ENCODE results near the gene CYP3A7. TPM values are rescaled to one million over a fixed set of nuclear protein-coding genes. Genes with fewer than 3 reads are reported as not detected.
"Not testable (repeated sequence)": the region's sequence is repeated elsewhere in the genome, so short reads cannot be mapped to it uniquely, and the experiment has no call there.

CYP3A7 gene
- total and polyA plus RNA-seq, 7 experiments from 2014 or later = 0.08 TPM; not detected in 6

GRCh38 chr7:99736667-99737066, 1.7 kb upstream of the CYP3A7 start:
- H3K4me1 ChIP-seq (ENCODE audit: control insufficient read depth in 2 of 2, insufficient read depth in 2 of 2, low read length in 2 of 2); H3K9me3 Mint-ChIP-seq; ATAC-seq; H3K4me3 ChIP-seq (ENCODE audit: low read length); H3K27ac Mint-ChIP-seq; CTCF ChIA-PET; H3K27me3 ChIP-seq (ENCODE audit: control insufficient read depth in 2 of 2, insufficient read depth in 2 of 2, low read length in 2 of 2); DNase-seq; H3K9me3 ChIP-seq (ENCODE audit: control insufficient read depth in 2 of 3, low read length in 3 of 3); H3K27me3 Mint-ChIP-seq; H3K36me3 ChIP-seq (ENCODE audit: control insufficient read depth in 2 of 3, insufficient read depth in 3 of 3, low read length in 3 of 3); H3K27ac ChIP-seq (ENCODE audit: low read depth, low read length); intact Hi-C loops (cut with micrococcal nuclease); H3K4me3 Mint-ChIP-seq; POLR2A ChIA-PET: not testable (repeated sequence)
- Mint-ChIP-seq H3K36me3 (peaks cover 4 to 26% (median 22%) of the 10 kb centered on the region in 5 donors), H3K4me1 (peaks cover 0 to 11% (median 0%) of the 10 kb centered on the region in 7 donors)

GRCh38 chr7:99733448-99733847, 1.5 kb downstream of the CYP3A7 start:
- H3K27me3 Mint-ChIP-seq = no peaks in the 10 kb centered on the region
- H3K4me3 Mint-ChIP-seq = no peak overlapping the region
- H3K4me1 Mint-ChIP-seq = peaks cover 0 to 5% (median 0%) of the 10 kb centered on the region in 7 donors
- ATAC-seq = no peak
- no peaks in the 10 kb centered on the region for H3K9me3 ChIP-seq (ENCODE audit: control insufficient read depth in 2 of 3, low read length in 3 of 3)
- H3K27ac ChIP-seq (ENCODE audit: low read depth, low read length) = no peak overlapping the region
- H3K4me1 ChIP-seq (ENCODE audit: control insufficient read depth in 2 of 2, insufficient read depth in 2 of 2, low read length in 2 of 2) = no peaks in the 10 kb centered on the region
- H3K27ac Mint-ChIP-seq = no peak overlapping the region
- CTCF ChIA-PET = interaction anchor here (0.6 kb wide), 1 partner anchor 15 kb away, joined by 3 read pairs; no protein-coding TSS in a partner anchor
- H3K36me3 Mint-ChIP-seq = peaks cover 4 to 13% (median 4%) of the 10 kb centered on the region in 5 donors
- peaks cover 0 to 3% (median 0%) of the 10 kb centered on the region in 11 donors for H3K9me3 Mint-ChIP-seq
- H3K36me3 ChIP-seq (ENCODE audit: control insufficient read depth in 2 of 3, insufficient read depth in 3 of 3, low read length in 3 of 3) = no peaks in the 10 kb centered on the region
- peak in 1 of 9 donors; percentile 4 for DNase-seq
- POLR2A ChIA-PET = no interaction called here
- intact Hi-C loops (cut with micrococcal nuclease) = loop anchor here in 1 of 2 donors (2.0 kb wide), 1 partner anchor 257 kb away; no protein-coding TSS in a partner anchor
- H3K27me3 ChIP-seq (ENCODE audit: control insufficient read depth in 2 of 2, insufficient read depth in 2 of 2, low read length in 2 of 2) = no peaks in the 10 kb centered on the region
- no peak overlapping the region for H3K4me3 ChIP-seq (ENCODE audit: low read length)

DNA sequence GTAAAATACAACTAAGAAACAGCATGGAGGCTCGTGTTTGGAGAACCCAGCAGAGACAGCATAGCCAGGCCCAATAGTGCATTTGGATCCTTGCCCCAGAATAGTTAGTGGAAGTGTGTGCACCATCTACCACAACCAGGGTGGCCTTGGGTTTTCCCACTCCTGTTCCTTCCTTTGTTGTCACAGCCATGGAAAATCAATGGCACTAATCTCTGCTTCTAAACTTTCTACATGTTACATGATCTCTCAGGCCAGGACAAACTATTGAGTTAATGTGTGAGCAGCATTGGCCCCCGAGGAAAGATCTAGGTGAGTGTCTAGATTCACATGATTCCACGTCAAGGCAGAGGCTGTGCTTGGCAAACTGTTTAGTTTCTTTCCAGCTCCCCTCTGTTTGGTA, 2.0 kb downstream of the CYP3A7 start:
- no peak overlapping the region for H3K27ac ChIP-seq (ENCODE audit: low read depth, low read length)
- no peak overlapping the region for H3K27ac Mint-ChIP-seq
- ATAC-seq (no peak), DNase-seq (no peak)
- intact Hi-C loops (cut with micrococcal nuclease) = loop anchor here in 1 of 2 donors (2.0 kb wide), 1 partner anchor 258 kb away; no protein-coding TSS in a partner anchor
- no peaks in the 10 kb centered on the region for H3K9me3 ChIP-seq (ENCODE audit: control insufficient read depth in 2 of 3, low read length in 3 of 3)
- CTCF ChIA-PET = interaction anchor here (0.6 kb wide), 1 partner anchor 15 kb away, joined by 3 read pairs; no protein-coding TSS in a partner anchor
- no peaks in the 10 kb centered on the region for H3K27me3 Mint-ChIP-seq
- no peaks in the 10 kb centered on the region for H3K4me1 ChIP-seq (ENCODE audit: control insufficient read depth in 2 of 2, insufficient read depth in 2 of 2, low read length in 2 of 2)
- POLR2A ChIA-PET = no interaction called here
- no peaks in the 10 kb centered on the region for H3K36me3 ChIP-seq (ENCODE audit: control insufficient read depth in 2 of 3, insufficient read depth in 3 of 3, low read length in 3 of 3)
- H3K4me1 Mint-ChIP-seq = peaks cover 0 to 5% (median 0%) of the 10 kb centered on the region in 7 donors
- peaks cover 0 to 3% (median 0%) of the 10 kb centered on the region in 11 donors for H3K9me3 Mint-ChIP-seq
- no peak overlapping the region for H3K4me3 Mint-ChIP-seq
- no peak overlapping the region for H3K4me3 ChIP-seq (ENCODE audit: low read length)
- H3K27me3 ChIP-seq (ENCODE audit: control insufficient read depth in 2 of 2, insufficient read depth in 2 of 2, low read length in 2 of 2) = no peaks in the 10 kb centered on the region
- H3K36me3 Mint-ChIP-seq = peaks cover 4 to 10% (median 4%) of the 10 kb centered on the region in 5 donors

DNA sequence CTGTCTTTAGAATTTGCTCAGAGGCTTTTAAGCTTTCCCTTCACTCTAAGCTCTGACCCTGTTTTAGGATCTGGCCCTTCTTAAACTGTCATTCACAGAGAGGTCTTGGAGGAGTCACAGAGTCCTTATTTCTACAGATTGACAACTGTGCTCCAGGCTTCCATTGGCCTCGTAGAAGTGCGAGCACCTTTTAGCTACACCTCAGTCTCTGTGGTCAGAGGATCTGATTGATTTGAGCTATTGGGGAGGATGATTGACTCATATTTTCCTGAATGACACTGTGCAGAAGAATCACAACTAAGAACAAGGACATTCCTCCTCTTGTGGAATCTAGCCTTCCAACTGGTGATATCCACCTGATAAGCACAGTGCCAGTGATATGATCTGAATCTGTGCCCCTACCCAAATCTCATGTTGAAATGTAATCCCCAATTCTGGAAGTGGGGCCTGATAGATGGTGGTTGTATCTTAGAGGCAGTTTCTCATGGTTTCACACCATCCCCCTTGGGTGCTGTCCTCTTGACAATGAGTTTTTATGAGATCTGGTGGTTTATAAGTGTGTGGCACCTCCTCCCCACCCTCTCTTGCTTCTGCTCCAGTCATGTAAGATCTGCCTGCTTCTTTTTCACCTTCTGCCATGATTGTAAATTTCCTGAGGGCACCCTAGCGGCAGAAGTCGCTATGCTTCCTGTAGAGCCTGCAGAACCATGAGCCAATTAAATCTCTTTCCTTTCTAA, 3.2 kb downstream of the CYP3A7 start:
- intact Hi-C loops (cut with micrococcal nuclease) = loop anchor here in 1 of 2 donors (2.0 kb wide), 1 partner anchor 259 kb away; no protein-coding TSS in a partner anchor
- no peak overlapping the region for H3K27ac Mint-ChIP-seq
- H3K36me3 Mint-ChIP-seq = peaks cover 2 to 4% (median 3%) of the 10 kb centered on the region in 5 donors
- peaks cover 0 to 3% (median 0%) of the 10 kb centered on the region in 11 donors for H3K9me3 Mint-ChIP-seq
- ATAC-seq = no peak
- H3K4me3 Mint-ChIP-seq = no peak overlapping the region
- no peaks in the 10 kb centered on the region for H3K27me3 ChIP-seq (ENCODE audit: control insufficient read depth in 2 of 2, insufficient read depth in 2 of 2, low read length in 2 of 2)
- no peak overlapping the region for H3K27ac ChIP-seq (ENCODE audit: low read depth, low read length)
- no peaks in the 10 kb centered on the region for H3K36me3 ChIP-seq (ENCODE audit: control insufficient read depth in 2 of 3, insufficient read depth in 3 of 3, low read length in 3 of 3)
- DNase-seq = no peak
- POLR2A ChIA-PET = no interaction called here
- no peaks in the 10 kb centered on the region for H3K9me3 ChIP-seq (ENCODE audit: control insufficient read depth in 2 of 3, low read length in 3 of 3)
- H3K4me1 Mint-ChIP-seq = no peaks in the 10 kb centered on the region
- no peak overlapping the region for H3K4me3 ChIP-seq (ENCODE audit: low read length)
- no peaks in the 10 kb centered on the region for H3K4me1 ChIP-seq (ENCODE audit: control insufficient read depth in 2 of 2, insufficient read depth in 2 of 2, low read length in 2 of 2)
- H3K27me3 Mint-ChIP-seq = no peaks in the 10 kb centered on the region
- CTCF ChIA-PET = no interaction called here

- no peaks in the 10 kb centered on the region for H3K36me3 Mint-ChIP-seq
- Histone ChIP-seq H3K27ac (ENCODE audit: low read depth, low read length) (no peak overlapping the region), H3K27me3 (ENCODE audit: control insufficient read depth in 2 of 2, insufficient read depth in 2 of 2, low read length in 2 of 2) (no peaks in the 10 kb centered on the region), H3K4me3 (ENCODE audit: low read length) (no peak overlapping the region), H3K4me1 (ENCODE audit: control insufficient read depth in 2 of 2, insufficient read depth in 2 of 2, low read length in 2 of 2) (no peaks in the 10 kb centered on the region), H3K36me3 (ENCODE audit: control insufficient read depth in 2 of 3, insufficient read depth in 3 of 3, low read length in 3 of 3) (no peaks in the 10 kb centered on the region), H3K9me3 (ENCODE audit: control insufficient read depth in 2 of 3, low read length in 3 of 3) (no peaks in the 10 kb centered on the region)
- H3K9me3 Mint-ChIP-seq = peaks cover 0 to 3% (median 0%) of the 10 kb centered on the region in 11 donors
- no peaks in the 10 kb centered on the region for H3K27me3 Mint-ChIP-seq
- no peaks in the 10 kb centered on the region for H3K4me1 Mint-ChIP-seq
- H3K4me3 Mint-ChIP-seq = no peak overlapping the region
- DNase-seq (no peak), ATAC-seq (no peak)
- no peak overlapping the region for H3K27ac Mint-ChIP-seq
- POLR2A ChIA-PET = no interaction called here
- CTCF ChIA-PET = no interaction called here
- intact Hi-C loops (cut with micrococcal nuclease) = no loop called here
Observed at GRCh38 chr7:99730992-99731391, 4.0 kb downstream of the CYP3A7 start.

GRCh38 chr7:99730238-99730810, 4.7 kb downstream of the CYP3A7 start:
- Histone ChIP-seq H3K36me3 (ENCODE audit: control insufficient read depth in 2 of 3, insufficient read depth in 3 of 3, low read length in 3 of 3) (no peaks in the 10 kb centered on the region), H3K4me3 (ENCODE audit: low read length) (no peak overlapping the region), H3K27me3 (ENCODE audit: control insufficient read depth in 2 of 2, insufficient read depth in 2 of 2, low read length in 2 of 2) (no peaks in the 10 kb centered on the region), H3K9me3 (ENCODE audit: control insufficient read depth in 2 of 3, low read length in 3 of 3) (no peaks in the 10 kb centered on the region), H3K27ac (ENCODE audit: low read depth, low read length) (no peak overlapping the region), H3K4me1 (ENCODE audit: control insufficient read depth in 2 of 2, insufficient read depth in 2 of 2, low read length in 2 of 2) (no peaks in the 10 kb centered on the region)
- ATAC-seq = no peak
- Mint-ChIP-seq H3K4me3 (no peak overlapping the region), H3K4me1 (no peaks in the 10 kb centered on the region), H3K27me3 (no peaks in the 10 kb centered on the region), H3K36me3 (no peaks in the 10 kb centered on the region), H3K27ac (no peak overlapping the region), H3K9me3 (peaks cover 0 to 3% (median 0%) of the 10 kb centered on the region in 11 donors)
- CTCF ChIA-PET = no interaction called here
- intact Hi-C loops (cut with micrococcal nuclease) = no loop called here
- no peak for DNase-seq
- POLR2A ChIA-PET = no interaction called here

Data from naive thymus-derived CD4-positive, alpha-beta T cell (primary cell).